ENCODE results near the gene VASP. TPM values are rescaled to one million over a fixed set of nuclear protein-coding genes. Genes with fewer than 3 reads are reported as not detected.

The VASP gene
- total RNA-seq, 4 donors from 2014 or later = 81.7 to 123 (median 112) TPM

- Histone ChIP-seq H3K36me3 (peaks cover 0 to 48% (median 0%) of the 10 kb centered on the region in 3 donors), H3K4me1 (peaks cover 2 to 77% (median 24%) of the 10 kb centered on the region in 4 donors)
Observed at GRCh38 chr19:45517641-45518468, 10.6 kb downstream of the VASP start.

GRCh38 chr19:45518469-45518826 is 11.2 kb downstream of the VASP start:
- peak in 2 of 3 donors; percentile 59 to 68 for DNase-seq
- H3K4me3 ChIP-seq = no peak overlapping the region
- TF ChIP-seq CTCF (IDR thresholded peaks at IDR 0.05) = no peak
- TF ChIP-seq POLR2A (IDR thresholded peaks at IDR 0.05) = no peak
- no peaks in the 10 kb centered on the region for H3K27me3 ChIP-seq
- H3K4me1 ChIP-seq = peaks cover 2 to 71% (median 25%) of the 10 kb centered on the region in 4 donors
- H3K27ac ChIP-seq = peak overlapping the region in 3 of 4 donors; percentile 27 to 87 (median 77)
- peaks cover 0 to 53% (median 0%) of the 10 kb centered on the region in 3 donors for H3K36me3 ChIP-seq
- H3K9me3 ChIP-seq = no peaks in the 10 kb centered on the region

More at GRCh38 chr19:45517641-45518468, 10.6 kb downstream of the VASP start:
- no peak for TF ChIP-seq POLR2A (IDR thresholded peaks at IDR 0.05)
- no peaks in the 10 kb centered on the region for H3K27me3 ChIP-seq
- peak overlapping the region in 3 of 4 donors; percentile 27 to 87 (median 77) for H3K27ac ChIP-seq
- no peaks in the 10 kb centered on the region for H3K9me3 ChIP-seq
- peak in 1 of 3 donors; percentile 44 for DNase-seq
- no peak overlapping the region for H3K4me3 ChIP-seq

- DNase-seq = no peak
- Histone ChIP-seq H3K4me1 (peaks cover 0 to 37% (median 3%) of the 10 kb centered on the region in 4 donors), H3K4me3 (no peak overlapping the region), H3K9me3 (no peaks in the 10 kb centered on the region), H3K27ac (no peak overlapping the region), H3K36me3 (peaks cover 0 to 88% (median 7%) of the 10 kb centered on the region in 3 donors), H3K27me3 (no peaks in the 10 kb centered on the region)
- no peak for TF ChIP-seq POLR2A (IDR thresholded peaks at IDR 0.05)
- no peak for TF ChIP-seq CTCF (IDR thresholded peaks at IDR 0.05)
Observed at GRCh38 chr19:45522010-45522941, 15.0 kb downstream of the VASP start.

GRCh38 chr19:45523642-45524256 is 16.5 kb downstream of the VASP start:
- peaks cover 0 to 74% (median 7%) of the 10 kb centered on the region in 3 donors for H3K36me3 ChIP-seq
- DNase-seq = peak; percentile 72 to 88 (median 84)
- H3K4me3 ChIP-seq = no peak overlapping the region
- H3K27me3 ChIP-seq = no peaks in the 10 kb centered on the region
- no peaks in the 10 kb centered on the region for H3K9me3 ChIP-seq
- peak overlapping the region; percentile 2 to 63 (median 13) for H3K27ac ChIP-seq
- H3K4me1 ChIP-seq = peaks cover 0 to 34% (median 3%) of the 10 kb centered on the region in 4 donors
- peak; percentile 90 to 97 (median 94) for TF ChIP-seq CTCF (IDR thresholded peaks at IDR 0.05)
- TF ChIP-seq POLR2A (IDR thresholded peaks at IDR 0.05) = peak in 1 of 2 donors; percentile 10

- DNase-seq = no peak
- H3K4me1 ChIP-seq = peaks cover 0 to 39% (median 5%) of the 10 kb centered on the region in 4 donors
- peaks cover 0 to 70% (median 7%) of the 10 kb centered on the region in 3 donors for H3K36me3 ChIP-seq
- H3K9me3 ChIP-seq = no peaks in the 10 kb centered on the region
- no peak for TF ChIP-seq POLR2A (IDR thresholded peaks at IDR 0.05)
- TF ChIP-seq CTCF (IDR thresholded peaks at IDR 0.05) = no peak
- H3K27me3 ChIP-seq = no peaks in the 10 kb centered on the region
- H3K27ac ChIP-seq = no peak overlapping the region
- no peak overlapping the region for H3K4me3 ChIP-seq
Observed at GRCh38 chr19:45524575-45525129, 17.4 kb downstream of the VASP start.
